CD4-positive, alpha-beta memory T cell (primary cell): ENCODE data around the gene COL27A1. TPM values are rescaled to one million over a fixed set of nuclear protein-coding genes. Genes with fewer than 3 reads are reported as not detected.

Source experiments
- CTCF ChIA-PET: fragments of 350-600 bp; sonication (Branson Sonifier 250); formaldehyde crosslinking; loops from one replicate; lab custom pipeline; 2021; ENCODE audit warnings: inconsistent platforms; ENCODE audit not compliant: partially characterized antibody; lab: Charles Lee
- POLR2A ChIA-PET: fragments of 350-600 bp; sonication (Branson Sonifier 250); formaldehyde crosslinking; loops from one replicate; lab custom pipeline; 2021; ENCODE audit not compliant: partially characterized antibody; lab: Charles Lee
- DNase-seq, 5 donors: peaks; one replicate each; pipeline versions ENCODE4 v3.0.0 to v3.0.0-alpha.2; 2020 to 2022; ENCODE audit warnings: mixed read lengths in 1 of 5
- H3K27ac ChIP-seq: one replicate; pipeline ENCODE4 v1.7.0; 2013; ENCODE audit warnings: low read depth, low read length
- H3K27me3 ChIP-seq: 2 replicates; pipeline ENCODE4 v1.7.0; 2013; ENCODE audit warnings: mild to moderate bottlenecking, low read length, moderate library complexity; ENCODE audit not compliant: insufficient read depth
- H3K36me3 ChIP-seq: 2 replicates; pipeline ENCODE4 v1.7.0; 2013; ENCODE audit warnings: mild to moderate bottlenecking, low read length, moderate library complexity; ENCODE audit not compliant: insufficient read depth
- H3K4me1 ChIP-seq: 2 replicates; pipeline ENCODE4 v1.7.0; 2013; ENCODE audit warnings: mild to moderate bottlenecking, low read length, moderate library complexity; ENCODE audit not compliant: insufficient read depth
- H3K4me3 ChIP-seq, 2 donors: one replicate each; pipeline ENCODE4 v1.7.0; 2013; ENCODE audit warnings: low read length in 2 of 2, mild to moderate bottlenecking in 1 of 2
- H3K9me3 ChIP-seq, 2 donors: one replicate each; pipeline ENCODE4 v1.7.0; 2013; ENCODE audit warnings: low read length in 2 of 2, control low read depth in 1 of 2; ENCODE audit not compliant: control insufficient read depth in 1 of 2
- H3K27ac Mint-ChIP-seq, 7 donors: one replicate each; pipeline ENCODE4 v1.8.0; 2020 to 2021; ENCODE audit warnings: mixed read lengths in 7 of 7, mild to moderate bottlenecking in 6 of 7, inconsistent platforms in 3 of 7, moderate library complexity in 3 of 7
- H3K27me3 Mint-ChIP-seq, 2 donors: one replicate each; pipeline ENCODE4 v1.8.0; 2020 to 2021; ENCODE audit warnings: mixed read lengths in 2 of 2
- H3K36me3 Mint-ChIP-seq, 2 donors: one replicate each; pipeline ENCODE4 v1.8.0; 2020 to 2021; ENCODE audit warnings: mixed read lengths in 2 of 2, inconsistent platforms in 1 of 2, mild to moderate bottlenecking in 1 of 2
- H3K4me1 Mint-ChIP-seq, 4 donors: one replicate each; pipeline ENCODE4 v1.8.0; 2020 to 2021; ENCODE audit warnings: mixed read lengths in 4 of 4, mild to moderate bottlenecking in 1 of 4
- H3K4me3 Mint-ChIP-seq, 8 donors: one replicate each; pipeline ENCODE4 v1.8.0; 2020 to 2021; ENCODE audit warnings: mixed read lengths in 8 of 8, mild to moderate bottlenecking in 7 of 8, moderate library complexity in 6 of 8, inconsistent platforms in 3 of 8
- H3K9me3 Mint-ChIP-seq, 8 donors: one replicate each; pipeline ENCODE4 v1.8.0; 2020 to 2021; ENCODE audit warnings: mixed read lengths in 8 of 8, mild to moderate bottlenecking in 5 of 8, inconsistent platforms in 3 of 8, moderate library complexity in 1 of 8
- intact Hi-C: fragments of 100-400 bp; cut with micrococcal nuclease; formaldehyde crosslinking; loops from one replicate; pipeline ENCODE4 v1.15.1; 2023
- polyA plus RNA-seq, 2 donors: library from polyadenylated mRNA; unstranded; fragments of 300-500 nt; fragmentation: Illumina TruSeq; gene quantifications; one replicate each; pipeline ENCODE4 v1.2.3, GENCODE V29; 2021
- total RNA-seq, 2 experiments: library from RNA; stranded (reverse); gene quantifications; one replicate each; pipeline ENCODE4 v1.2.3, GENCODE V29; 2021

Gene COL27A1
- total and polyA plus RNA-seq, 4 experiments from 2014 or later = 1.3 TPM; not detected in 2

DNA sequence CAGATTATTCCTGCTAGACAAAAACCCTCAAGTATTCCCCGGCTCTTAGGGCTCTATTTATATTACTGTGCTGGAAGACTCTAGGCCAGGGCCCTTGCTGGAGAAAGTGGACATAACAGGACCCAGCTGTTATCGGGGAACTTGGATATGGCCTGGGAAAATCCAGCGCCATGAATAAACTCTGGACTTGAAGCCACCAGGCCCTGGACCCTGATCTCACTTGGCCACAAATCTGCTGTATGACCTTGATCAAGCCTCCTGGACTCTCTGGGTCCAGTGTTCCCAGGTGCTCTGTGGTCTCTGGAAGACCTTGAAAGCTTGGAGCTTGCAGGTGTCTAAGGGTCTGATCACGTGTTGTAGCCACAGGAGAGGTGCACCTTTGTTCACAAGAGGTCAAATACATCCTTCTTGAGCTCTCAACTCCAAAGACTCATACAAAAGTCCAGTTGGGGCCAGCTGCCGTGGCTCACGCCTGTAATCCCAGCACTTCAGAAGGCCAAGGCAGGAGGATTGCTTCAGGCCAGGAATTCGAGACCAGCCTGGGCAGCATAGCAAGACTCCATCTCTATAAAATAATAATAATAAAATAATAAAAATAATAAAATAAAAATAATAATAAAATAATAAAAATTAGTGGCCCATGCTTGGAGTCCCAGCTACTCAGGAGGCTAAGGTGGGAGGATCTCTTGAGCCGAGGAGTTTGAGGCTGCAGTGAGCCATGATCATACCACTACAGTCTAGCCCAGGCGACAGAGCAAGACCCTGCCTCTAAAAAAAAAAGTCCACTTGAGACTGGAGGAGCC lies 26.5 kb downstream of the COL27A1 start:
- H3K9me3 ChIP-seq = no peaks in the 10 kb centered on the region
- Mint-ChIP-seq H3K27me3 (peaks cover 2 to 3% of the 10 kb centered on the region in 2 donors), H3K36me3 (no peaks in the 10 kb centered on the region), H3K27ac (no peak overlapping the region), H3K4me1 (no peaks in the 10 kb centered on the region), H3K4me3 (no peak overlapping the region), H3K9me3 (no peaks in the 10 kb centered on the region)
- no peak overlapping the region for H3K4me3 ChIP-seq
- H3K4me1 ChIP-seq = no peaks in the 10 kb centered on the region
- CTCF ChIA-PET = no interaction called here
- POLR2A ChIA-PET = no interaction called here
- no peaks in the 10 kb centered on the region for H3K36me3 ChIP-seq
- H3K27ac ChIP-seq = no peak overlapping the region
- no peak for DNase-seq
- no peaks in the 10 kb centered on the region for H3K27me3 ChIP-seq
- intact Hi-C loops = no loop called here

DNA sequence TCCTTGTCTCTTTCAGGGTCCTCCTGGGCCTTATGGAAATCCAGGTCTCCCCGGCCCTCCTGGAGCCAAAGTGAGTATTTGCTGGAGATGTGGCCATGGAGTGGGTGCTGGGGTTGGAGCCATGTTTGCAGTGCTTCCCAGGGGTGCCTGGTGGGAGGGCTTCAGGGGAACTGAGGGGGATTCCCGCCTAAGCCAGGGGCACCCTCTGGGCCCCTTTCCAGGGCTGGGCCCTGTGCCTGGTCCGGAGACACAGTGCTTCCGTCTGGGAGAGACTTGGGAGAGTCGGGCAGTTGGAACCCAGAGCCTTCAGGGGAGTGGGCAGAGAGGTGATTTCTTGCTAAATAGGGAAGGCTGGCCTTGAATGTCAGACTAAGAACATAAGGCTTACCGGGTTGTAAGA lies 27.7 kb downstream of the COL27A1 start:
- H3K9me3 Mint-ChIP-seq = no peaks in the 10 kb centered on the region
- H3K4me1 Mint-ChIP-seq = no peaks in the 10 kb centered on the region
- intact Hi-C loops = no loop called here
- no peak overlapping the region for H3K4me3 Mint-ChIP-seq
- no peak overlapping the region for H3K27ac ChIP-seq
- no peaks in the 10 kb centered on the region for H3K4me1 ChIP-seq
- H3K9me3 ChIP-seq = no peaks in the 10 kb centered on the region
- no peaks in the 10 kb centered on the region for H3K27me3 ChIP-seq
- no peak overlapping the region for H3K27ac Mint-ChIP-seq
- no peaks in the 10 kb centered on the region for H3K36me3 Mint-ChIP-seq
- no peak for DNase-seq
- POLR2A ChIA-PET = no interaction called here
- peaks cover 2 to 3% of the 10 kb centered on the region in 2 donors for H3K27me3 Mint-ChIP-seq
- CTCF ChIA-PET = no interaction called here
- no peak overlapping the region for H3K4me3 ChIP-seq
- H3K36me3 ChIP-seq = no peaks in the 10 kb centered on the region

DNA sequence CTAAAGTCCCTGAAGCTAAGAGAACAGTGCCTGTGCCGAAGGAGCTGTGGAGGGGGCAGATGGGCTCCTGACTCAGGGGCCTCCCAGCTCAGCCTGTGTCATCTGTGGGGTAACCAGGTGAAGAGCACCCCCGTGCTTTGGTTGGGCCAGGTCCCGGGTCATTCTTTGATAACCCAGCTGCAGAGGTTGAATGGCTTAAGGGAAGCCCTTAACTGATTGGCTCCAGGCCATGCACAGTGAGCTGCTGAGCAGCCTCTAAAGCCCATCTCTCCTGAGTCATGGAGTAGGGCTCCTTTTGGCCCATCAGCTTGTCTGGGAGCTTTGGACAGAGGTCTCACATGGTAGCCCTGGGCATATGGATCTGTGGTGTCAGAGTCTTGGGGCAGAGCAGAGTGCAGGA lies 28.7 kb downstream of the COL27A1 start:
- CTCF ChIA-PET = no interaction called here
- intact Hi-C loops = no loop called here
- H3K4me1 Mint-ChIP-seq = no peaks in the 10 kb centered on the region

GRCh38 chr9:114184866-114185265 lies 29.5 kb downstream of the COL27A1 start:
- H3K27me3 Mint-ChIP-seq = peaks cover 2 to 3% of the 10 kb centered on the region in 2 donors

More for the DNA sequence above, 28.7 kb downstream of the COL27A1 start:
- H3K4me3 Mint-ChIP-seq = no peak overlapping the region
- Histone ChIP-seq H3K36me3 (no peaks in the 10 kb centered on the region), H3K4me3 (no peak overlapping the region), H3K27ac (no peak overlapping the region), H3K9me3 (no peaks in the 10 kb centered on the region), H3K4me1 (no peaks in the 10 kb centered on the region), H3K27me3 (no peaks in the 10 kb centered on the region)
- peaks cover 0 to 5% (median 3%) of the 10 kb centered on the region in 8 donors for H3K9me3 Mint-ChIP-seq
- H3K36me3 Mint-ChIP-seq = no peaks in the 10 kb centered on the region
- DNase-seq = no peak
- no peak overlapping the region for H3K27ac Mint-ChIP-seq
- H3K27me3 Mint-ChIP-seq = peaks cover 2 to 3% of the 10 kb centered on the region in 2 donors
- POLR2A ChIA-PET = no interaction called here

DNA sequence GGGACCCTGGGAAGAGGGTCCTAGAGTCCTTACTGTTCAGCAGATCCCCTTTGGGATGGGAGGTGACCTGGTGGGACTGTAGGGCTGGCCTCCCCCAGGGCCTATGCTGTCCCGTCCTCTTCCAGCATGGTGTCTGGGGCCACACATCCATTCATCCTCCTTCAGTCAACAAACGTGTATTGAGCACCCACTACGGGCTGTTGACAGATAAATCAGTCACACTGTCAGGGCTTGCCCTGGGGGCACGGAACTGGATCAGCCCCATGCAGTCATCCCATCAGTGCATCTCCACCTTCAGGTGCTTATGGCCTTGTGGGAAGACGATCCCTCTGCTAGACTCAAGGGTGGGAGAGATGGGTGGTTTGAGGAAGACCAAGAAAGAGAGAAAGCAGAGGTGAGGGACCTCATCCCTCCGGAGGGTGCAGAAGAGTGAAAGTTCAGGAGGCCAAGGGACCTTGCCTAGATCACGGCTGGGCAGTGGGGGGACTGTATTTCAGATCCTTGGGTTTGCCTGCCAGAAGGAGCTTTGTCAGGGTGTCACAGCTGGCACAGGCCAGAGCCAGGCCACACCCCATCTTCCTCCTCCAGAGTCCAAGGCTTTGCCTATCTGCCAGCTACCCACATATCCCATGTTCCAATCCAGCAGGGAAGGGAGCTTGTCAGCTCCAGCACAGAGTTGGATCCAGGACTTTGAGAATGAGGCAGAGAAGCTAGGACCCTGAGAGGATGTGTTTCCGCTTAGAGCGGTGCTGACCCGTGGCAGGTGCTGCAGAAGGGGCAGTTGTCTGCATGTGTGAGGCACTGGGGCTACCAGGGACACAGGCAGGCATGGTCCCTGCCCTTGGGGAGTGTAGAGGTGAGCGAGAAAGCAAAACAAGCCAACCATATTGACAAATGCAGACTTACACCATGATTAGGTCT lies 30.5 kb downstream of the COL27A1 start:
- POLR2A ChIA-PET = no interaction called here
- DNase-seq = no peak
- no peak overlapping the region for H3K27ac ChIP-seq
- no peaks in the 10 kb centered on the region for H3K36me3 ChIP-seq
- Mint-ChIP-seq H3K36me3 (peaks cover 3 to 4% of the 10 kb centered on the region in 2 donors), H3K27me3 (peaks cover 3 to 4% of the 10 kb centered on the region in 2 donors), H3K9me3 (peaks cover 2 to 20% (median 11%) of the 10 kb centered on the region in 8 donors), H3K27ac (no peak overlapping the region), H3K4me1 (no peaks in the 10 kb centered on the region), H3K4me3 (no peak overlapping the region)
- intact Hi-C loops = no loop called here
- CTCF ChIA-PET = interaction anchor here (1.4 kb wide), 1 partner anchor 16 kb away, joined by 3 read pairs; no protein-coding TSS in a partner anchor
- H3K4me1 ChIP-seq = no peaks in the 10 kb centered on the region
- H3K9me3 ChIP-seq = no peaks in the 10 kb centered on the region
- no peaks in the 10 kb centered on the region for H3K27me3 ChIP-seq
- H3K4me3 ChIP-seq = no peak overlapping the region

More at GRCh38 chr9:114184866-114185265, 29.5 kb downstream of the COL27A1 start:
- intact Hi-C loops = no loop called here
- Mint-ChIP-seq H3K9me3 (peaks cover 0 to 13% (median 5%) of the 10 kb centered on the region in 8 donors), H3K36me3 (no peaks in the 10 kb centered on the region), H3K4me3 (no peak overlapping the region), H3K27ac (no peak overlapping the region), H3K4me1 (no peaks in the 10 kb centered on the region)
- Histone ChIP-seq H3K9me3 (no peaks in the 10 kb centered on the region), H3K27me3 (no peaks in the 10 kb centered on the region), H3K27ac (no peak overlapping the region), H3K4me1 (no peaks in the 10 kb centered on the region), H3K4me3 (no peak overlapping the region), H3K36me3 (no peaks in the 10 kb centered on the region)
- POLR2A ChIA-PET = no interaction called here
- no peak for DNase-seq
- CTCF ChIA-PET = no interaction called here

DNA sequence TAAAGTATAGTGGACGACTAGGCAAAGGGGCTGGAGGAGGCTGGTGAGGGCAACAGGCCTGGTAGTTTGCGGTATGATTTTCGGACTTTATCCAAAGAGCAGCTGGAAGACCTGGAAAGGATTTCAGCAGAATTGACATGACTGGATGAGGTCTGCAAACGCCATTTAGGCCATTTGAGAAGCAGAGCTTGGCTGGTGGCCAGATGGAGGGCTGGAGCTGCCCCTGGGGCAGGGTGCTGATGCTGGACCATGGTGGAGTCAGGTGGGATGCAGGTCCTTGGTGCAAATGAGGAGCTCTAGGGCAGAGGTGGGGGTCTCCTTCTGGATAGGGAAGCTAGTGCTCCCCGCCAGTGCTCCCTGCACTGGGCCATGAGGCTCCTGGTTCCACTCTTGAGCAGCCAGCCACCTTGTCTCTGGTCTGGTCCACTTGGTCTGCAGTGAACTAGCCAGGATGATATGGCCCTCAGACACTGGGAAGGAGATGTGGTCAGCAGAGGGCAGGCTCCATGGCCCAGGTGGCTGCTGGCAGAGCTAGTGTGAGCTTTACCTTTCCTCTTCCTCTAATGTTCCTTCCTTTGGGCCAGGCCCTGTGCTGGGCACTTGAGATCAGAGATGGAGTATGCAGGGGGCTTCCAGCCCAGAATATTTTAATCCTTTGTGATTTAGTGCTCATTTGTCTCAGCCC lies 31.4 kb downstream of the COL27A1 start:
- Mint-ChIP-seq H3K4me3 (no peak overlapping the region), H3K9me3 (peaks cover 3 to 26% (median 13%) of the 10 kb centered on the region in 8 donors), H3K4me1 (no peaks in the 10 kb centered on the region), H3K27ac (no peak overlapping the region), H3K36me3 (peaks cover 3 to 4% of the 10 kb centered on the region in 2 donors), H3K27me3 (peaks cover 0 to 4% of the 10 kb centered on the region in 2 donors)
- ChIA-PET CTCF (interaction anchor here (1.3 to 1.4 kb wide), 2 partner anchors 17 to 105 kb away, joined by 3 read pairs; no protein-coding TSS in a partner anchor), POLR2A (no interaction called here)
- H3K4me3 ChIP-seq = no peak overlapping the region
- no peaks in the 10 kb centered on the region for H3K4me1 ChIP-seq
- intact Hi-C loops = no loop called here
- H3K9me3 ChIP-seq = no peaks in the 10 kb centered on the region
- H3K27ac ChIP-seq = no peak overlapping the region
- no peak for DNase-seq
- no peaks in the 10 kb centered on the region for H3K27me3 ChIP-seq
- H3K36me3 ChIP-seq = no peaks in the 10 kb centered on the region
